Upper lobe of left lung (tissue), 4 donors: ENCODE measurements around the gene C11orf58.

ENCODE experiments used
- CTCF ChIP-seq, 6 experiments: fragments of 450-650 bp in 4 of 6; fragments of 200-600 bp in 2 of 6; sonication (generic) in 2 of 6; IDR thresholded peaks; one replicate each; pipeline ENCODE4 v1.5.1; 2016 to 2019; ENCODE audit warnings: antibody characterized with exemption in 6 of 6
- POLR2A ChIP-seq, 4 donors: fragments of 450-650 bp; IDR thresholded peaks; one replicate each; pipeline ENCODE4 v1.5.1; 2016 to 2017; ENCODE audit warnings: antibody characterized with exemption in 4 of 4, mild to moderate bottlenecking in 2 of 4
- POLR2AphosphoS5 ChIP-seq, 2 donors: sonication (generic); formaldehyde crosslinking; IDR thresholded peaks; one replicate each; pipeline ENCODE4 v1.5.1; 2017; ENCODE audit warnings: antibody characterized with exemption in 2 of 2

DNA sequence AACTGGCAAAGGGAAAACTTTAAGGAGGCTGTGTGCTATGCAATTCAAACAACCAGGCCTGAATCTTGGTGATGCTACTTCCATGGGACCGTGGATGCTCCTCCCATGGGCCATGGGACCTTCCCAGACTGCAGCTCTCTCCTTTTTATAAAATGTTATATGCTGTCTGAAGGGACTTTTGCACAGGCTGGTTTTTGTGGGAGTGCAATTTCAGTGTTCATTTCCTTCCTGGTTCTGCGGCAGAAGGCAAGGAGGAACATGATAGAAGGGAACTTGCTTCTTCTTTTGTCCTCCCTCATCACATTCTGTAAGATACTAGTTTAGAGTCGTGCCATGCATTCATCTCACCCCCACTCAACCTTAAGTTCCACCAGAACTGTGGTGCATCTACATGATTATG, 68.9 kb downstream of the C11orf58 start:
- no peak for TF ChIP-seq CTCF (IDR thresholded peaks at IDR 0.05)
- TF ChIP-seq POLR2AphosphoS5 (IDR thresholded peaks at IDR 0.05): no peak
- TF ChIP-seq POLR2A (IDR thresholded peaks at IDR 0.05): peak in 1 of 4 donors; percentile 16
